Spleen (tissue), 11 donors: ENCODE results near the gene ATP6V1E1. TPM values are rescaled to one million over a fixed set of nuclear protein-coding genes. Genes with fewer than 3 reads are reported as not detected.

ENCODE experiments used
- DNase-seq: peaks from one replicate; pipeline ENCODE4 v3.0.0-alpha.2; 2020
- H3K27ac ChIP-seq, 8 donors: fragments of 200-600 bp; sonication (generic) in 7 of 8; 1 replicate in 4 of 8; 2 replicates in 4 of 8; pipeline versions ENCODE4 v1.5.0 to v1.8.0; 2016 to 2021; ENCODE audit warnings: inconsistent platforms in 4 of 8, mild to moderate bottlenecking in 4 of 8, moderate library complexity in 1 of 8
- H3K27me3 ChIP-seq, 7 donors: fragments of 200-600 bp; sonication (generic) in 6 of 7; replicated peaks in 1 of 7; 1 replicate in 4 of 7; 2 replicates in 3 of 7; pipeline versions ENCODE4 v1.5.0 to v1.8.0; 2016 to 2021; ENCODE audit warnings: inconsistent platforms in 3 of 7, mild to moderate bottlenecking in 1 of 7
- H3K36me3 ChIP-seq, 6 donors: fragments of 200-600 bp; sonication (generic) in 5 of 6; 1 replicate in 4 of 6; 2 replicates in 2 of 6; pipeline versions ENCODE4 v1.5.0 to v1.8.0; 2016 to 2021; ENCODE audit warnings: inconsistent platforms in 2 of 6
- H3K4me1 ChIP-seq, 6 donors: fragments of 200-600 bp; sonication (generic) in 5 of 6; 1 replicate in 3 of 6; 2 replicates in 3 of 6; pipeline versions ENCODE4 v1.5.0 to v1.8.0; 2016 to 2021; ENCODE audit warnings: inconsistent platforms in 3 of 6
- H3K4me3 ChIP-seq, 8 donors: fragments of 200-600 bp; sonication (generic) in 7 of 8; 1 replicate in 4 of 8; 2 replicates in 4 of 8; pipeline versions ENCODE4 v1.5.0 to v1.8.0; 2016 to 2021; ENCODE audit warnings: inconsistent platforms in 4 of 8, mild to moderate bottlenecking in 4 of 8, moderate library complexity in 2 of 8
- H3K9me3 ChIP-seq, 8 donors: fragments of 200-600 bp; sonication (generic) in 7 of 8; 1 replicate in 4 of 8; 2 replicates in 4 of 8; pipeline versions ENCODE4 v1.5.0 to v1.8.0; 2016 to 2021; ENCODE audit warnings: inconsistent platforms in 4 of 8
- CTCF ChIP-seq, 11 experiments: fragments of 200-600 bp in 7 of 11; fragments of 450-650 bp in 4 of 11; sonication (generic) in 4 of 11; IDR thresholded peaks in 8 of 11; conservative IDR thresholded peaks in 3 of 11; 1 replicate in 7 of 11; 2 replicates in 4 of 11; pipeline versions ENCODE4 v1.4.0 to v1.8.0; 2016 to 2021; ENCODE audit warnings: antibody characterized with exemption in 11 of 11, inconsistent platforms in 4 of 11, mild to moderate bottlenecking in 1 of 11
- POLR2A ChIP-seq, 3 donors: fragments of 450-650 bp; IDR thresholded peaks; one replicate each; pipeline ENCODE4 v1.5.1; 2017; ENCODE audit warnings: antibody characterized with exemption in 3 of 3, mild to moderate bottlenecking in 1 of 3
- POLR2AphosphoS5 ChIP-seq, 3 donors: sonication (generic); formaldehyde crosslinking; IDR thresholded peaks; one replicate each; pipeline ENCODE4 v1.5.1; 2017; ENCODE audit warnings: antibody characterized with exemption in 3 of 3
- WGBS, 5 donors: extraction: QIAGEN DNeasy Blood & Tissue Kit in 3 of 5; methylation state at CpG; one replicate each; pipeline versions ENCODE4 v1.1.5 to v1.1.7; 2013 to 2018; 5-methylcytosine and 5-hydroxymethylcytosine counted together
- intact Hi-C: fragments of 100-400 bp; cut with DNase I; formaldehyde crosslinking; loops from one replicate; pipeline ENCODE4 v1.15.0; 2023; ENCODE audit warnings: low total_unique reads
- polyA plus RNA-seq, 3 donors: library from polyadenylated mRNA; stranded (reverse); fragments of 200-250 nt; gene quantifications; one replicate each; pipeline ENCODE4 v1.2.1, GENCODE V29; 2013
- total RNA-seq, 7 donors: library from RNA; depleted of rRNA in 3 of 7; stranded (reverse); fragments of >200 nt in 3 of 7; fragmentation: NEBNext Ultra II Directional in 4 of 7; extraction: Animal tissue kit (Norgen Biotek cat#: 25700) in 4 of 7; gene quantifications; one replicate each; pipeline versions ENCODE4 v1.1.0 to v1.2.1, GENCODE V29; 2016 to 2021
- donor health status: healthy with polysubstance abuse.
- donor health status: DM: no; HTN: no; CAD: no; lungs with moderate emphysema.
- donor health status: DM: no; HTN: no; CAD: no.
- donor health status: Bipolar disorder and iron deficiency.
- donor health status: healthy.
- donor health status: DM: no; HTN: no; CAD: no.
- donor health status: DM: yes; HTN: yes; CAD: no.

ATP6V1E1 gene
- total and polyA plus RNA-seq, 10 donors: 66.1 to 127 (median 111) TPM

DNA sequence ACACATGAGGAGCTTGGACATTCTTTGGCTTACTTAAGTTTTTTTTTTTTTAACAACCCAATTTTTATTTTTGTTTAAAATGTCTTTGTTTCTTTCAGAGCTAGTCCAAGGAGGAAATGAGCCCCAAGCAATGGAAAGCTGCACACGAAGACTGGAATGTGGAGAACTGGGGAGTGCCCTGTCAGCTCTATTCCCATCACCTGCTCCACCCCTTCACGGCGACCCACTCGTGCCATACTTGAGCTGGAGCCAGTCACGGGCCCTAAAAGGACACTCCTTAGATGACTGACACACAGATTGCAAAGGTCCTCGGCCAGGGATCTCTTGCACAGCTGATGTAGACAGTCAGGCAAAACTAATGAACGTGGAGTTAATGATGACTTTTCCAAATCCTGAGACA lies 75.8 kb downstream of the ATP6V1E1 start:
- no peaks in the 10 kb centered on the region for H3K27me3 ChIP-seq
- peak; percentile 34 for DNase-seq
- intact Hi-C loops: no loop called here

GRCh38 chr22:17549655-17550054 lies 78.9 kb downstream of the ATP6V1E1 start:
- Histone ChIP-seq H3K4me1 (no peaks in the 10 kb centered on the region), H3K4me3 (no peak overlapping the region), H3K27ac (no peak overlapping the region), H3K9me3 (no peaks in the 10 kb centered on the region), H3K36me3 (no peaks in the 10 kb centered on the region), H3K27me3 (no peaks in the 10 kb centered on the region)
- no peak for TF ChIP-seq CTCF (IDR thresholded peaks at IDR 0.05 in 8 of 11, conservative IDR thresholded peaks at IDR 0.05 in 3 of 11)
- no peak for TF ChIP-seq POLR2AphosphoS5 (IDR thresholded peaks at IDR 0.05)
- TF ChIP-seq POLR2A (IDR thresholded peaks at IDR 0.05): no peak
- no peak for DNase-seq
- intact Hi-C loops: no loop called here
- WGBS, 5 donors: 89 to 96% (median 93%) methylated on average over 5 of the region's 5 CpGs

More for the DNA sequence above, 75.8 kb downstream of the ATP6V1E1 start:
- WGBS, 5 donors: 68 to 88% (median 79%) methylated on average over 7 of the region's 7 CpGs
- Histone ChIP-seq H3K9me3 (no peaks in the 10 kb centered on the region), H3K36me3 (no peaks in the 10 kb centered on the region), H3K27ac (no peak overlapping the region), H3K4me1 (no peaks in the 10 kb centered on the region), H3K4me3 (no peak overlapping the region)
- TF ChIP-seq POLR2AphosphoS5 (IDR thresholded peaks at IDR 0.05) (no peak), POLR2A (IDR thresholded peaks at IDR 0.05) (no peak), CTCF (IDR thresholded peaks at IDR 0.05 in 8 of 11, conservative IDR thresholded peaks at IDR 0.05 in 3 of 11) (no peak)

DNA sequence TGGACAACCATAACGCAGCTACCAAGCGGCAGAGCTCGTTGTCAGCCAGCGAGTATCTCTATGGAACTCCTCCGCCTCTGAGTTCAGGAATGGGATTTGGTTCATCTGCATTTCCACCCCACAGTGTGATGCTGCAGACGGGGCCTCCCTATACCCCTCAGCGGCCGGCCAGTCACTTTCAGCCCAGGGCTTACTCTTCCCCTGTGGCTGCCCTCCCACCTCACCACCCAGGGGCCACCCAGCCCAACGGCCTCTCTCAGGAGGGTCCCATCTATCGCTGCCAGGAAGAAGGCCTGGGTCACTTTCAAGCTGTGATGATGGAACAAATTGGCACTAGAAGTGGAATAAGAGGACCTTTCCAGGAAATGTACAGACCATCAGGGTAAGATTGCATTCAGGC lies 79.4 kb downstream of the ATP6V1E1 start:
- H3K36me3 ChIP-seq: no peaks in the 10 kb centered on the region
- intact Hi-C loops: no loop called here
- no peak for TF ChIP-seq POLR2A (IDR thresholded peaks at IDR 0.05)
- TF ChIP-seq CTCF (IDR thresholded peaks at IDR 0.05 in 8 of 11, conservative IDR thresholded peaks at IDR 0.05 in 3 of 11): no peak
- no peak for TF ChIP-seq POLR2AphosphoS5 (IDR thresholded peaks at IDR 0.05)
- no peak overlapping the region for H3K27ac ChIP-seq
- 87 to 94% (median 88%) methylated on average over 10 of the region's 10 CpGs for WGBS, 5 donors
- no peaks in the 10 kb centered on the region for H3K9me3 ChIP-seq
- H3K4me3 ChIP-seq: no peak overlapping the region
- no peaks in the 10 kb centered on the region for H3K4me1 ChIP-seq
- DNase-seq: no peak
- H3K27me3 ChIP-seq: no peaks in the 10 kb centered on the region

GRCh38 chr22:17548756-17549035 lies 79.9 kb downstream of the ATP6V1E1 start:
- H3K4me1 ChIP-seq: no peaks in the 10 kb centered on the region
- H3K27me3 ChIP-seq: no peaks in the 10 kb centered on the region
- intact Hi-C loops: no loop called here
- 88 to 96% (median 93%) methylated on average over 5 of the region's 5 CpGs for WGBS, 5 donors
- TF ChIP-seq CTCF (IDR thresholded peaks at IDR 0.05 in 8 of 11, conservative IDR thresholded peaks at IDR 0.05 in 3 of 11) (no peak), POLR2A (IDR thresholded peaks at IDR 0.05) (no peak), POLR2AphosphoS5 (IDR thresholded peaks at IDR 0.05) (no peak)
- H3K9me3 ChIP-seq: no peaks in the 10 kb centered on the region
- H3K27ac ChIP-seq: no peak overlapping the region
- H3K4me3 ChIP-seq: no peak overlapping the region
- no peak for DNase-seq
- H3K36me3 ChIP-seq: no peaks in the 10 kb centered on the region
